ENCODE data around the gene SH3BP2. TPM values are rescaled to one million over a fixed set of nuclear protein-coding genes. Genes with fewer than 3 reads are reported as not detected.

The SH3BP2 gene
- polyA plus RNA-seq, 1 donor (not counting 4 experiments of a cell fraction or from before 2014, with no cell fraction given): 11.2 TPM

DNA sequence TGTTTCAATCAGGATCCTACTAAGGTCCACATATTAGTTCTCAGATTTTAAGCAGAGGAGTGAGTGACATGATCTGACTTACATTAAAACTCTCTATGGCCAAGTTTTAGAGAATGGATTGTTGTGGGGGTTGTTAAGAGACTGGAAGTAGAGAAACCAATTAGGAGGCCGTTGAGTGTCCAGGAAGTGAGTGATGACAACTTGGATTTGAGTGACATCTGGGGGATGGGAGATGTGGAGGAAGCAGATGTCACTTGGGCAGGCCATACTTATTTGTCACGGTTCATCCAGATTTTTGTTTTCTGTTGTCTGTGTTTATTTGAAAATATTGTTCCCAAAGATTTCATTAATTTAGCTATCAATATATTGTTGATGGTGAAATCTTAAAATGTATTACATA is 79.0 kb downstream of the SH3BP2 start:
- no peaks in the 10 kb centered on the region for H3K9me1 ChIP-seq (ENCODE audit: control insufficient read depth, extremely low read depth, insufficient read depth, low read length)
- no peaks in the 10 kb centered on the region for H3K9me3 ChIP-seq (ENCODE audit: control insufficient read depth, low read depth, low read length)
- dilution Hi-C loops (cut with MboI; ENCODE audit: extremely low pct_ligation_motif_present, low sequenced_read_pairs): no loop called here
- peaks cover 83% of the 10 kb centered on the region for H3K79me2 ChIP-seq (ENCODE audit: control insufficient read depth, insufficient read depth, low read length)
- no peak for FAIRE-seq
- H3K9ac ChIP-seq (ENCODE audit: control insufficient read depth, extremely low read depth, insufficient read depth, low read length): no peak overlapping the region
- peaks cover 15% of the 10 kb centered on the region for H4K20me1 ChIP-seq (ENCODE audit: control insufficient read depth, extremely low read depth, insufficient read depth, low read length)
- H3K36me3 ChIP-seq (ENCODE audit: control insufficient read depth in 2 of 2, extremely low read depth in 1 of 2, insufficient read depth in 2 of 2, low read length in 2 of 2): peaks cover 0 to under 1% of the 10 kb centered on the region in 2 experiments
- no peak overlapping the region for H3K27ac ChIP-seq (ENCODE audit: control insufficient read depth, insufficient read depth, low read length)
- no peak for DNase-seq (ENCODE audit: low read depth, low spot score)
- TF ChIP-seq EZH2 (IDR thresholded peaks at IDR 0.05; ENCODE audit: low read length): no peak
- TF ChIP-seq, protein P1, sequence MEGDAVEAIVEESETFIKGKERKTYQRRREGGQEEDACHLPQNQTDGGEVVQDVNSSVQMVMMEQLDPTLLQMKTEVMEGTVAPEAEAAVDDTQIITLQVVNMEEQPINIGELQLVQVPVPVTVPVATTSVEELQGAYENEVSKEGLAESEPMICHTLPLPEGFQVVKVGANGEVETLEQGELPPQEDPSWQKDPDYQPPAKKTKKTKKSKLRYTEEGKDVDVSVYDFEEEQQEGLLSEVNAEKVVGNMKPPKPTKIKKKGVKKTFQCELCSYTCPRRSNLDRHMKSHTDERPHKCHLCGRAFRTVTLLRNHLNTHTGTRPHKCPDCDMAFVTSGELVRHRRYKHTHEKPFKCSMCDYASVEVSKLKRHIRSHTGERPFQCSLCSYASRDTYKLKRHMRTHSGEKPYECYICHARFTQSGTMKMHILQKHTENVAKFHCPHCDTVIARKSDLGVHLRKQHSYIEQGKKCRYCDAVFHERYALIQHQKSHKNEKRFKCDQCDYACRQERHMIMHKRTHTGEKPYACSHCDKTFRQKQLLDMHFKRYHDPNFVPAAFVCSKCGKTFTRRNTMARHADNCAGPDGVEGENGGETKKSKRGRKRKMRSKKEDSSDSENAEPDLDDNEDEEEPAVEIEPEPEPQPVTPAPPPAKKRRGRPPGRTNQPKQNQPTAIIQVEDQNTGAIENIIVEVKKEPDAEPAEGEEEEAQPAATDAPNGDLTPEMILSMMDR (optimal IDR thresholded peaks at IDR 0.05 in 1 of 3, IDR thresholded peaks at IDR 0.05 in 1 of 3, conservative IDR thresholded peaks at IDR 0.05 in 1 of 3; ENCODE audit: extremely low read depth in 1 of 3, insufficient read depth in 2 of 3, low read length in 3 of 3): no peak
- no peak overlapping the region for H3K4me2 ChIP-seq (ENCODE audit: control insufficient read depth, extremely low read depth, insufficient read depth, low read depth, low read length)
- no peaks in the 10 kb centered on the region for H3K27me3 ChIP-seq (ENCODE audit: control insufficient read depth, extremely low read depth, insufficient read depth, low read length)
- no peaks in the 10 kb centered on the region for H3K4me1 ChIP-seq (ENCODE audit: control insufficient read depth, extremely low read depth, insufficient read depth, low read length)
- H2AFZ ChIP-seq (ENCODE audit: control insufficient read depth, low read length): no peak overlapping the region
- no peak overlapping the region for H3K4me3 ChIP-seq (ENCODE audit: control insufficient read depth in 2 of 3, extremely low read depth in 1 of 3, insufficient read depth in 2 of 3, low read depth in 1 of 3, low read length in 3 of 3)

- no peak for DNase-seq (ENCODE audit: low read depth, low spot score)
- H3K4me2 ChIP-seq (ENCODE audit: control insufficient read depth, extremely low read depth, insufficient read depth, low read depth, low read length): no peak overlapping the region
- peaks cover 2% of the 10 kb centered on the region in 2 experiments for H3K36me3 ChIP-seq (ENCODE audit: control insufficient read depth in 2 of 2, extremely low read depth in 1 of 2, insufficient read depth in 2 of 2, low read length in 2 of 2)
- H3K9me1 ChIP-seq (ENCODE audit: control insufficient read depth, extremely low read depth, insufficient read depth, low read length): no peaks in the 10 kb centered on the region
- H3K9ac ChIP-seq (ENCODE audit: control insufficient read depth, extremely low read depth, insufficient read depth, low read length): no peak overlapping the region
- dilution Hi-C loops (cut with MboI; ENCODE audit: extremely low pct_ligation_motif_present, low sequenced_read_pairs): no loop called here
- peaks cover 77% of the 10 kb centered on the region for H3K79me2 ChIP-seq (ENCODE audit: control insufficient read depth, insufficient read depth, low read length)
- TF ChIP-seq, protein P1 (optimal IDR thresholded peaks at IDR 0.05 in 1 of 3, IDR thresholded peaks at IDR 0.05 in 1 of 3, conservative IDR thresholded peaks at IDR 0.05 in 1 of 3; ENCODE audit: extremely low read depth in 1 of 3, insufficient read depth in 2 of 3, low read length in 3 of 3): no peak
- TF ChIP-seq EZH2 (IDR thresholded peaks at IDR 0.05; ENCODE audit: low read length): no peak
- no peak overlapping the region for H3K27ac ChIP-seq (ENCODE audit: control insufficient read depth, insufficient read depth, low read length)
- H3K27me3 ChIP-seq (ENCODE audit: control insufficient read depth, extremely low read depth, insufficient read depth, low read length): no peaks in the 10 kb centered on the region
- no peak overlapping the region for H2AFZ ChIP-seq (ENCODE audit: control insufficient read depth, low read length)
- FAIRE-seq: no peak
- H3K4me3 ChIP-seq (ENCODE audit: control insufficient read depth in 2 of 3, extremely low read depth in 1 of 3, insufficient read depth in 2 of 3, low read depth in 1 of 3, low read length in 3 of 3): no peak overlapping the region
- H4K20me1 ChIP-seq (ENCODE audit: control insufficient read depth, extremely low read depth, insufficient read depth, low read length): peaks cover 8% of the 10 kb centered on the region
- no peaks in the 10 kb centered on the region for H3K4me1 ChIP-seq (ENCODE audit: control insufficient read depth, extremely low read depth, insufficient read depth, low read length)
- H3K9me3 ChIP-seq (ENCODE audit: control insufficient read depth, low read depth, low read length): no peaks in the 10 kb centered on the region
These were observed 80.4 kb downstream of the SH3BP2 start for GRCh38 chr4:2873329-2873728.

Data from keratinocyte (primary cell).